ENCODE results near the gene ETV7.

Gene ETV7

GRCh38 chr6:36352477-36353157 is 34.9 kb downstream of the ETV7 start:
- TF ChIP-seq ZBTB7A (IDR thresholded peaks at IDR 0.05; ENCODE audit: low read depth) (no peak), CEBPB (IDR thresholded peaks at IDR 0.05) (no peak), NFIC (IDR thresholded peaks at IDR 0.05) (no peak), EP300 (IDR thresholded peaks at IDR 0.05; ENCODE audit: borderline replicate concordance) (no peak), REST (IDR thresholded peaks at IDR 0.05; ENCODE audit: low read depth) (no peak)

DNA sequence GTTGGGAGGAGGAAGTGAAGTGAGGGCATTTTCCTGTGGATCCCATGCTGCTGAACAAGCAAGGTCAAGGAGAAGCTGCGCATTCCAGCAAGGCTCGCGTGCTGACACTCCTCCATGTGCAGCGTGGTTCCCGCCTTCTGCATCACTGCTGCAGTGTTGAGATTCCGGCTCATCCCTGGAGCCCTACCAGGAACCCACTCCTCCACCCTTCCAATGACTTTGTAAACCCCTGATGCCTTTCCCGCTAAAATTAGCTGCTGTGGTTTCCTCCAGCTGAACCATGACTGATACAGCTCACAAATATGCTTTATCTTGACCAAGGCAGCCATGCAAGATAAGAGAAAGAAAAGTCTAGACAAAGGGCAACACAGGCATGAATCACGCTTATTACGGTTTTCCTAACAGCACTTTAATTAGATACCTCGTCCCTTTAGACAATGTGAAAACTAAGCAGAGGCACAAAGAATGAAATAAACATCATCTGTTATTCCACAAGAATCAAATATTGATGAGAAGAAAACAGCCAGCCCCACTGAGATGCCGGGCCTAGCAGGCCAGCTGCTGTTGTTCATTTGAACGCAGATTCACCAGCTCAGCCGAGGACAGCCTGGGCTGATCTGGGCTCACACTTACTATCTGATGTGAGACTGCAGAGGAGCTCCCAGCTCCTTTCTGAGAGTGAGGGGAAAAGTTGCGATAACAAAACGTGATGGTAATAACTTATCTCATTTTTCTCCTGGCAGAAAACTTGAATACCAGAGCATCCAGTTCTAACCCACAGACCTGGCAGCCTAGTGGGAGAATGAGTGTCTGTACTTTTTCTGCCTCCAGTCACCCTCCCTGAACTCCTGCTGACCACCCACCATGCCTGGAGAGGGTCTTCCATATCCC is 36.5 kb downstream of the ETV7 start:
- TF ChIP-seq, protein P1, sequence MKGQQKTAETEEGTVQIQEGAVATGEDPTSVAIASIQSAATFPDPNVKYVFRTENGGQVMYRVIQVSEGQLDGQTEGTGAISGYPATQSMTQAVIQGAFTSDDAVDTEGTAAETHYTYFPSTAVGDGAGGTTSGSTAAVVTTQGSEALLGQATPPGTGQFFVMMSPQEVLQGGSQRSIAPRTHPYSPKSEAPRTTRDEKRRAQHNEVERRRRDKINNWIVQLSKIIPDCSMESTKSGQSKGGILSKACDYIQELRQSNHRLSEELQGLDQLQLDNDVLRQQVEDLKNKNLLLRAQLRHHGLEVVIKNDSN (IDR thresholded peaks at IDR 0.05): no peak
- TF ChIP-seq CREB1 (IDR thresholded peaks at IDR 0.05; ENCODE audit: low read depth) (no peak), EGR1 (IDR thresholded peaks at IDR 0.05) (no peak), FOXM1 (IDR thresholded peaks at IDR 0.05; ENCODE audit: borderline replicate concordance, low read depth) (no peak), YY1 (IDR thresholded peaks at IDR 0.05; ENCODE audit: low read depth) (no peak), MAX (IDR thresholded peaks at IDR 0.05) (no peak), NFIC (IDR thresholded peaks at IDR 0.05) (no peak), RAD21 (IDR thresholded peaks at IDR 0.05; ENCODE audit: low read depth) (no peak), EP300 (IDR thresholded peaks at IDR 0.05; ENCODE audit: borderline replicate concordance) (no peak), REST (IDR thresholded peaks at IDR 0.05; ENCODE audit: low read depth) (no peak), TEAD4 (IDR thresholded peaks at IDR 0.05) (no peak), ZBTB7A (IDR thresholded peaks at IDR 0.05; ENCODE audit: low read depth) (no peak), TCF12 (IDR thresholded peaks at IDR 0.05; ENCODE audit: low read depth) (no peak), CEBPB (IDR thresholded peaks at IDR 0.05) (no peak), TAF1 (IDR thresholded peaks at IDR 0.05; ENCODE audit: low read depth) (no peak)

DNA sequence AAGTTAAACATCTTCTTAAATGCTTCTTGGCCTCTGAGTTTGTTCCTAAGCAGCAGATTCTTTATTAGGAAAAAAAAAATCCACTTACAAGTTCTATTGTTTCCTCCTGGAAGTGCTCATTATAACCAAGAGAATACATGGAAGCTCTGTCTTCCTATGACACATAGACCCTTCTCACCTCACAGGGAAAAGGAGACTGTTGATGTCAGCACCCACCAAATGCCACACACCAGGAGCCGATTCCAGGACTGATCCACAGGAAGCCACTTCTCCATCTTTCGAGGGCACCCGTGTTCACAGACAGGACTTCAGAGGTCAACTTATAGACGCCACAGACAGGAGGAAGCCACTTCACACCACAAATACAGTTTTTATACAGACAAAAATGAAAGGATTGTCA is 37.4 kb downstream of the ETV7 start:
- TF ChIP-seq EP300 (IDR thresholded peaks at IDR 0.05; ENCODE audit: borderline replicate concordance) (no peak), CREB1 (IDR thresholded peaks at IDR 0.05; ENCODE audit: low read depth) (no peak), TAF1 (IDR thresholded peaks at IDR 0.05; ENCODE audit: low read depth) (no peak), REST (IDR thresholded peaks at IDR 0.05; ENCODE audit: low read depth) (no peak), RAD21 (IDR thresholded peaks at IDR 0.05; ENCODE audit: low read depth) (no peak), EGR1 (IDR thresholded peaks at IDR 0.05) (no peak), MAX (IDR thresholded peaks at IDR 0.05) (no peak), ZBTB7A (IDR thresholded peaks at IDR 0.05; ENCODE audit: low read depth) (no peak), TCF12 (IDR thresholded peaks at IDR 0.05; ENCODE audit: low read depth) (no peak), CEBPB (IDR thresholded peaks at IDR 0.05) (no peak)
- TF ChIP-seq, protein P1 (IDR thresholded peaks at IDR 0.05): no peak

DNA sequence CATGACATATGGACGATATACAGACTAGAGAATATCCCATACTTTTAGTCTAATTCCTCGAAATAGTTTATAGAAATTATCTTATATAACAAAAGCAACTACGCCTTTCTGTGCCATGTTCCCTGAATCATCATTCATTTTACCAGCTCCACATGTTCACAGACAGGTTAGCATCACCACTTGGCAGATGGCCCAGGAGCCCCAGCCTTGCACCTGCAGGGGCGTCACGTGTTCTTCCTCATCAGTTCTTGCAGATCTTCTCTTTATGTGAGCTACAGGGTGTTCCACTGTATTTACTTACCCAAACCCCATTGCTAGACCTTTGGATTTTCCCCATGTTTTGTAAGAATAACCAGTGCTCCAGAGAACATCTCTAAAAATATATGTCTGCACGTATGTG is 38.2 kb downstream of the ETV7 start:
- no peak for TF ChIP-seq NFIC (IDR thresholded peaks at IDR 0.05)
- TF ChIP-seq, protein P1 (IDR thresholded peaks at IDR 0.05): peak; percentile 37; the same call in 1 of the 2 replicates
